Panc1 (cell line): ENCODE measurements around the gene MRAS. TPM values are rescaled to one million over a fixed set of nuclear protein-coding genes. Genes with fewer than 3 reads are reported as not detected.

ENCODE experiments used
- ATAC-seq: fragments of 200-7000 bp; cut with Tn5 transposase; 2 replicates; pipeline ENCODE4 v1.9.1; 2020; ENCODE audit warnings: mild to moderate bottlenecking, moderate library complexity
- BruUV-seq: library from RNA; stranded (reverse); fragments of 400-500 nt; replicated peaks from 2 replicates; lab custom pipeline; 2021; lab: Mats Ljungman, UMichigan
- CTCF ChIA-PET: fragments of 300-600 bp; sonication (Branson Sonifier 250); formaldehyde crosslinking; loops from one replicate; lab custom pipeline; 2022; ENCODE audit warnings: antibody characterized with exemption; lab: Charles Lee
- POLR2A ChIA-PET: fragments of 300-600 bp; sonication (Branson Sonifier 250); formaldehyde crosslinking; loops from one replicate; lab custom pipeline; 2022; ENCODE audit warnings: antibody characterized with exemption; lab: Charles Lee
- DNase-seq: peaks from one replicate; pipeline ENCODE4 v3.0.0-alpha.2; 2010; ENCODE audit warnings: low read depth, low spot score
- H3K27ac ChIP-seq: 2 replicates; pipeline ENCODE4 v1.5.1; 2011; ENCODE audit warnings: mild to moderate bottlenecking, low read length, inconsistent platforms
- H3K27me3 ChIP-seq: fragments of 200-500 bp; sonication (Bioruptor generic); 2 replicates; pipeline ENCODE4 v1.6.0; 2014; ENCODE audit warnings: low read length, inconsistent platforms; ENCODE audit not compliant: control insufficient read depth, insufficient read depth
- H3K36me3 ChIP-seq: fragments of 200-500 bp; sonication (Bioruptor generic); 2 replicates; pipeline ENCODE4 v1.5.1; 2014; ENCODE audit warnings: inconsistent platforms, mild to moderate bottlenecking, low read length, moderate library complexity; ENCODE audit not compliant: control insufficient read depth, insufficient read depth
- H3K4me1 ChIP-seq: 2 replicates; pipeline ENCODE4 v1.5.1; 2011; ENCODE audit warnings: inconsistent platforms, mild to moderate bottlenecking, low read length, moderate library complexity; ENCODE audit not compliant: control insufficient read depth, insufficient read depth
- H3K4me3 ChIP-seq, 2 experiments: 2 replicates each; pipeline ENCODE4 v1.5.1; 2011 to 2012; ENCODE audit warnings: low read depth in 2 of 2, low read length in 2 of 2, mild to moderate bottlenecking in 2 of 2, inconsistent platforms in 1 of 2, moderate library complexity in 1 of 2
- H3K9me3 ChIP-seq: fragments of 200-500 bp; sonication (Bioruptor generic); 2 replicates; pipeline ENCODE4 v1.5.1; 2014; ENCODE audit warnings: low read depth, mild to moderate bottlenecking, inconsistent platforms, low read length, moderate library complexity; ENCODE audit not compliant: control insufficient read depth, insufficient read depth
- CTCF ChIP-seq: fragments of 450-650 bp; IDR thresholded peaks from 2 replicates; pipeline ENCODE4 v1.5.1; 2017; ENCODE audit warnings: mild to moderate bottlenecking
- POLR2AphosphoS5 ChIP-seq: IDR thresholded peaks from 2 replicates; pipeline ENCODE4 v1.6.1; 2012; ENCODE audit warnings: mild to moderate bottlenecking, low read depth, low read length, moderate library complexity
- REST ChIP-seq, 2 experiments: IDR thresholded peaks; 2 replicates each; pipeline ENCODE4 v1.6.1; 2011 to 2012; ENCODE audit warnings: low read depth in 2 of 2, control low read depth in 1 of 2, low read length in 1 of 2, mild to moderate bottlenecking in 1 of 2, moderate library complexity in 1 of 2; ENCODE audit not compliant: insufficient read depth in 1 of 2
- SIN3A ChIP-seq: IDR thresholded peaks from 2 replicates; pipeline ENCODE4 v1.6.1; 2012; ENCODE audit warnings: low read depth, mild to moderate bottlenecking, low read length, moderate library complexity, borderline replicate concordance; ENCODE audit not compliant: insufficient read depth
- TCF7L2 ChIP-seq: IDR thresholded peaks from 2 replicates; pipeline ENCODE4 v1.6.1; 2011; ENCODE audit warnings: mild to moderate bottlenecking, low read depth, low read length, inconsistent platforms
- in situ Hi-C: cut with HindIII; loops from 2 replicates; pipeline ENCODE4 v1.10.0; 2016; ENCODE audit warnings: low sequenced_read_pairs, low pct_unique_long_range_greater_than_20kb
- intact Hi-C: fragments of 100-400 bp; cut with micrococcal nuclease; formaldehyde crosslinking; loops from one replicate; pipeline ENCODE4 v1.10.0; 2022; ENCODE audit not compliant: unreplicated experiment
- total RNA-seq: library from RNA; stranded (reverse); gene quantifications from one replicate; pipeline ENCODE4 v1.2.1, GENCODE V29; 2021; ENCODE audit not compliant: unreplicated experiment

Gene MRAS
- total RNA-seq, 1 experiment from 2014 or later = 14.2 TPM

- intact Hi-C loops = no loop called here
- in situ Hi-C loops = no loop called here
- DNase-seq = peak; percentile 7
- H3K4me1 ChIP-seq = peaks cover 6% of the 10 kb centered on the region
- no TSS peak for BruUV-seq
- H3K9me3 ChIP-seq = no peaks in the 10 kb centered on the region
- CTCF ChIA-PET = interaction anchor here (0.6 to 1.4 kb wide), 2 partner anchors 27 to 559 kb away, joined by 3 read pairs; no protein-coding TSS in a partner anchor
- no peaks in the 10 kb centered on the region for H3K27me3 ChIP-seq
- H3K27ac ChIP-seq = no peak overlapping the region
- POLR2A ChIA-PET = no interaction called here
- TF ChIP-seq TCF7L2 = no peak
- TF ChIP-seq POLR2AphosphoS5 = no peak
- TF ChIP-seq REST (IDR thresholded peaks at IDR 0.05; ENCODE audit: insufficient read depth in 1 of 2, low read depth in 2 of 2, low read length in 1 of 2) = no peak
- no peak for TF ChIP-seq CTCF
- no peak for TF ChIP-seq SIN3A
- no peak overlapping the region for H3K4me3 ChIP-seq
- no peaks in the 10 kb centered on the region for H3K36me3 ChIP-seq
- peak; percentile 86 for ATAC-seq
Measured at GRCh38 chr3:138389841-138390581, 41.6 kb downstream of the MRAS start.

- no peak for DNase-seq
- ChIA-PET POLR2A (no interaction called here), CTCF (interaction anchor here (0.6 to 1.4 kb wide), 2 partner anchors 27 to 558 kb away, joined by 3 read pairs; no protein-coding TSS in a partner anchor)
- no TSS peak for BruUV-seq
- ATAC-seq = peak; percentile 14; the same call in 1 of the 2 replicates
- TF ChIP-seq SIN3A (no peak), POLR2AphosphoS5 (no peak), CTCF (no peak), TCF7L2 (no peak), REST (IDR thresholded peaks at IDR 0.05; ENCODE audit: insufficient read depth in 1 of 2, low read depth in 2 of 2, low read length in 1 of 2) (no peak)
- H3K4me3 ChIP-seq = no peak overlapping the region
- no peaks in the 10 kb centered on the region for H3K36me3 ChIP-seq
- intact Hi-C loops (no loop called here), in situ Hi-C loops (no loop called here)
- H3K27ac ChIP-seq = no peak overlapping the region
- peaks cover 6% of the 10 kb centered on the region for H3K4me1 ChIP-seq
- no peaks in the 10 kb centered on the region for H3K27me3 ChIP-seq
- no peaks in the 10 kb centered on the region for H3K9me3 ChIP-seq
Measured at GRCh38 chr3:138390582-138390932, 42.2 kb downstream of the MRAS start.
